Measurements from ENCODE around the gene HDAC4.

DNA sequence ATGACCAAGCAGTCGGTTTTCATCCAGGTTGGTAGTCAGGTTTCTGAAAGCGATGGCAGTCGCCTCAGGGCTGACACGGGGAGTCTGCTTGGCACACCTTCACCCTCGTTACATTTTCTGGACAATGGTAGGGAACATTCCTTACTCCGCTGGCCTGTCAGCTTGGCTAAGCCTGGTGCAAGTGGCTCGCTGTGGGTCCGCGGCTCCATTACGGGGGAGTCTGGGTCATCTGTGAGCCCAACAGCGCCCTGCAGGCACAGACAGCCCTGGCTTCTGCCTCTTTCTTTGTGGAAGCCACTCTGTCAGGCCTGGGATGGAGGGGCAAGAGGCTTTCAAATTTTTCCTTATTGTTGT lies 95.6 kb downstream of the HDAC4 start:
- TF ChIP-seq POLR2A (IDR thresholded peaks at IDR 0.05) (no peak), EP300 (IDR thresholded peaks at IDR 0.05) (no peak), POLR2AphosphoS5 (IDR thresholded peaks at IDR 0.05) (no peak)
- TF ChIP-seq, protein P1, sequence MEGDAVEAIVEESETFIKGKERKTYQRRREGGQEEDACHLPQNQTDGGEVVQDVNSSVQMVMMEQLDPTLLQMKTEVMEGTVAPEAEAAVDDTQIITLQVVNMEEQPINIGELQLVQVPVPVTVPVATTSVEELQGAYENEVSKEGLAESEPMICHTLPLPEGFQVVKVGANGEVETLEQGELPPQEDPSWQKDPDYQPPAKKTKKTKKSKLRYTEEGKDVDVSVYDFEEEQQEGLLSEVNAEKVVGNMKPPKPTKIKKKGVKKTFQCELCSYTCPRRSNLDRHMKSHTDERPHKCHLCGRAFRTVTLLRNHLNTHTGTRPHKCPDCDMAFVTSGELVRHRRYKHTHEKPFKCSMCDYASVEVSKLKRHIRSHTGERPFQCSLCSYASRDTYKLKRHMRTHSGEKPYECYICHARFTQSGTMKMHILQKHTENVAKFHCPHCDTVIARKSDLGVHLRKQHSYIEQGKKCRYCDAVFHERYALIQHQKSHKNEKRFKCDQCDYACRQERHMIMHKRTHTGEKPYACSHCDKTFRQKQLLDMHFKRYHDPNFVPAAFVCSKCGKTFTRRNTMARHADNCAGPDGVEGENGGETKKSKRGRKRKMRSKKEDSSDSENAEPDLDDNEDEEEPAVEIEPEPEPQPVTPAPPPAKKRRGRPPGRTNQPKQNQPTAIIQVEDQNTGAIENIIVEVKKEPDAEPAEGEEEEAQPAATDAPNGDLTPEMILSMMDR (IDR thresholded peaks at IDR 0.05): no peak

Data from stomach (tissue), 4 donors.